ENCODE results near the gene TMEM185B. TPM values are rescaled to one million over a fixed set of nuclear protein-coding genes. Genes with fewer than 3 reads are reported as not detected.

Gene TMEM185B
- polyA plus RNA-seq, 1 of the 3 experiments (the other 2 are of a cell fraction), result 36.0 TPM

Small RNA genes within 50 kb of the gene (small RNA-seq; reads per million reads assigned to genes)
- 0 to 0.06 (median 0) reads per million in 7 experiments for gene MTND4LP14
- gene RF00019, result 0 reads per million in 7 experiments

Other genes with a start within 250 kb of the TMEM185B start
- 5.3 and 8.8 TPM in 2 replicates for gene EPB41L5, start 210.3 kb downstream of the TMEM185B start, polyA plus RNA-seq (2012; rRNA removed)
- gene RALB, start 29.5 kb upstream of the TMEM185B start, polyA plus RNA-seq (2012; rRNA removed), result 37.2 and 40.8 TPM in 2 replicates
- 0.03 TPM in 1 of 2 replicates, not detected in the other for gene INHBB, start 122.7 kb upstream of the TMEM185B start, polyA plus RNA-seq (2012; rRNA removed)